ENCODE results near the gene TPPP2.

Gene TPPP2

DNA sequence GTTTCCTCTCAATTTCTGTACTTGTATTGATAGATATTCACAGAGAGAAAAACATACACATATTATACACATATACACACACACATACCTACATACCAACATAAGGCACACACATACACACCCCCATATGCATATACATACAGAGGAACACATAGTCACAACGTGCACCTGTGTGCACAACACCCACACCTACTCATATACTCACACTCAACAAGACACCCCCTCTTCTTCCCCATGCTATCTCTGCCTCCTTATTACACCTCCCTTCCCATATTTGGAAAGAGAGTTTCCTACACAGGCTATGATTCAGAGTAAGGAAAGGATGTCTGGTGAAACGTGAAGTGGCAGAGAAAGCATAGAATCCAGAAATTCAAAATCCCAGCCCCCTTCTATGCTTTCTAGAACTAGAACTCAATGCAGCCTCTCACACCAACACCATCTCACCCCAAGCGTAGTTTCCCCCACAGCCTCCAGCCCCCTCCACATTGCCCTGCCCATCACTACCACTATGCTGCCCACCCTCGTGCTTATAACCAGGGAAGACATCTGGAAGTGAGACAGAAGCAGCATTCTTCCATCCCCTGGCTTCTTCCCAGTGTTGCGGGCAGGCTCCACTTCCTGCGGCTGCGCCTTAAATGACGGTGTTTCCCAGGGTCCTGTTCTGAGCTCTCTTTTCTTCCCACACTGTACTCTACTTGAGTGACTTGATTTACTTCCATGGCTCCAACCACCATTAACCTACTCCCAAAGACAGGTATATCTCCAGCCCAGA is 30.0 kb downstream of the TPPP2 start:
- DNase-seq = no peak

DNA sequence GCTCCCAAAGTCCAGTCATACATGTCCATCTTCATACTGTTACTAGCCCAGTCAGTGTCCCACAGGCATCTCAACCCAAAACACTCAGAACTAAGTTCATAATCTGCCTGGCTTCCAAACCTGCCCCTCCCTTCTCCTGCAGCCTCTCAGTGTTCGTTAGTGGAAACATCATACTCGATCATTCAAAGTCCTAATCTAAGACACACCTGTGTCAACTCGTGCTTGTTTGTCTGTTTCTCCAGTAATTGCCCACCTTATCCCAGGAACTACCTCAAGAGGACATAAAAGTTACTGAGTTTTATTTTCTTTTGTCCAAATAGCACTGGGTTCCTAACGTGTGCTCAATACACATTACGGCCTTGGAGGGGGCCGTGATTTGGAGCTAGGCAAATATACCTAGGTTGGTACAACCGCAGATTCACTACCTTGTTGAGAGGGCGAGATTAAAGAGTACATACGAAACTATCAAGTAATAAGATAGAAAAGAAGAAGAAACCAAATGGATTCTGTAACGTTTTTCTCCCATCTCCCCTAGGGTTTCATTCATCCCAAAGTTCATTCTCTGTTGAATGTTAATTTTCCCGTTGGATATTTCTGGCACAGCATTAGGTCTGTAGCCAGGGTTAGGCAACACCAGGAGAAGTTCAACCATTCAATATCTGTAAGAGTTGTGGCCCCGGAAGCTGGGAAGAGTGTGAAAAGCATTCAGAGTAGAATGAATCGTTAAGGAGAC is 30.8 kb downstream of the TPPP2 start:
- DNase-seq = no peak

DNA sequence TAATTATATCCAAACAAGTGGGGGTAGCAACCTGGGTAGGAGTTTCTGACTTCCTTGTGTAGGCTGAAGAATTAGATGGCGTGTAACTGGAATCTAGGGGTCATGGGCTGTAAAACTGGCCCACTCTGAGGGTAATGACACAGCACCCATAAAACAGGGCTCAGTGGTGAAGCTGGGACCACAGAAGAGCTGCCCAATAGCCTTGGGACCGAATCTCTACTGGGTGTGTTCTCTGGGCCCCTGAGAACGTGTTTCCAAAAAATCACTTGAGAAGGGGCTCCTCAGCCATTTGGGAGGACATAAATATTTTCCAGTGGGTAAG is 31.3 kb downstream of the TPPP2 start:
- DNase-seq = no peak

DNA sequence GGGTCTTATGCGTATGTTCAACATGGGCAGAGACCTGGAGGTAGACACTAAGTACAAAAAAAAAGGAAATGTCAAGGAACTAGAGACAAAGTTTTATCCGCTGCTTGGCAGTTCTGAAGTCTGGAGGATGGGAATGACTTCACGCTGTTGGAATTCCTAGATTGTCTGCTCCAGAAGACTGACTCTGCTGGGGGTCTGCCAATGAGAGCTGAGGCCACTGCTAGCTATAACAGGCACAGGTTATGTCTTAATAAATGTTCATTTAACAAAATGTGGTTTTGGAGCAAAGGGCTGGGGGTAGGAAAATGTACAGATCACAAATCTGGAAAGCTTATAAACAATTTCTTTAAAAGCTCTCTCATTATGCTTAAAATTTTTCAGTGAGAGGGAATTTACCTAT is 33.5 kb downstream of the TPPP2 start:
- DNase-seq = peak; percentile 75

DNA sequence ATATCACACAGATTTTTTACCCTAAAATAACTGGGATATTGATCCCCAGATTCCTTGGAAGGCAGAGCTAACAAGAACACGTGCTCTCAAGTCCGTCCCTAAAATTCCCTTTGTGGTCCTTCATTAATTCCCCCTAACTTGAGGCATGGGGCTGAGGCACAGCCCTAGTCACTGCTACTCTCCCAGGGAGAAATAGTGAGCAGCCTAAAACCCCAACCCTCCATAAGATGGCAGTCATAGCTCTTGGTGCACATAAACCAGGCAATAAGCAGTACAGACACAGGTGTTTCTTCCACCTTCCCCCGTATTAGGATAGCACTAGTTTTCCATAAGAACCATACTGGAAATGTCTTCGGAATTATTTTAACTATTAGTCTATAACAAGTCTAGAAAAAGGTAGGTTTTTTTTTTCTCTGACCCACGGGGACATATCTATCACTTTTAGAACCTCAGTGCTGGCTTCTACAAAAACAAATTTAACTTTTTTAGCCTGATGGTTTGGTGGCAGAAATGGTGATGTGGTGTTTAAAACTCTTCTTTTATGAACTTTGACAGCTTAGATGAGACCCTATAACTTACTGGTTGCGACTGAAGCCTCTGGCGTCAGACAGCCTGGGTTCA is 37.0 kb downstream of the TPPP2 start:
- DNase-seq = no peak

DNA sequence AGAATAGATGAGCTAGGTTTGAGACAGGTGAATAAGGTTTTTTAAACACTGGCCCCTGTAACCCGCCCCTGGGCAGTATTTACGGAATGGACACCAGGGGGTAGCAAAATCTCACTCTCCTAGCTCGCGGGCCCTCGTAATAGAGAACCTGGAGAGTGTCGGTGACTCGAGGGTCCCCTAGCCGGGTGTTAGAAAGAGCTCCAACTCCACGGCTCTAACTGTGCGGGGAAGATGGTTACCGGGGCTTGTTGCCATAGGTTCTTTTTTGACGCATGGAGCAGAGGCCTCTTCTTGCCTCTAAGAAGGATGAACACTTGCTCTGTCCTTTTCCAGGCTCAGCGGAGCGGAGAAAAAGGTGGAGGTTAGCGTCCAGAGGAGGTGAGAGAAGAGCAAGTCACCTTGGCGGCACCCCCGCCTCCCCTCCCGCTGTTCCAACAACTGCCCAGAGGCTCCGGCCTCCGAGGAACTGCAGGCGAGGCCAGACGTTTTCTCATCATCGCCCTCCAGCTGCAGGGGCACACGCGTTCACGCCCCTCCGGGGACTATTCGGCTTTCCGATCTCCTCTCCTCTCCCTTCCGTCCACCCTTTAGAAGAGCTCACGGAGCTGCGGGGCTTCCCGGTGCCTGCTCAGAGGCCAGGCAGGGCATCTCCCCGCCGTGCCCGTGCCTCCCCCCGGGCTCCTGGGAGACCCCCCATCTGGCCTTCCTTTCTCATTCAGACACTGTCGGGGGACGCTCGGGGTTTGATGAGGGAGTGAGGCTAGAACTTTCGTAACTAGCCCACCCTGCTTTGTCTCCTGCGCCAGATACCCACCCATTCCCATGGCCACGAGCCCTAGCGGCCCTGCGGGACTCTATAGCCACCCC is 38.7 kb downstream of the TPPP2 start:
- DNase-seq = peak; percentile 78

DNA sequence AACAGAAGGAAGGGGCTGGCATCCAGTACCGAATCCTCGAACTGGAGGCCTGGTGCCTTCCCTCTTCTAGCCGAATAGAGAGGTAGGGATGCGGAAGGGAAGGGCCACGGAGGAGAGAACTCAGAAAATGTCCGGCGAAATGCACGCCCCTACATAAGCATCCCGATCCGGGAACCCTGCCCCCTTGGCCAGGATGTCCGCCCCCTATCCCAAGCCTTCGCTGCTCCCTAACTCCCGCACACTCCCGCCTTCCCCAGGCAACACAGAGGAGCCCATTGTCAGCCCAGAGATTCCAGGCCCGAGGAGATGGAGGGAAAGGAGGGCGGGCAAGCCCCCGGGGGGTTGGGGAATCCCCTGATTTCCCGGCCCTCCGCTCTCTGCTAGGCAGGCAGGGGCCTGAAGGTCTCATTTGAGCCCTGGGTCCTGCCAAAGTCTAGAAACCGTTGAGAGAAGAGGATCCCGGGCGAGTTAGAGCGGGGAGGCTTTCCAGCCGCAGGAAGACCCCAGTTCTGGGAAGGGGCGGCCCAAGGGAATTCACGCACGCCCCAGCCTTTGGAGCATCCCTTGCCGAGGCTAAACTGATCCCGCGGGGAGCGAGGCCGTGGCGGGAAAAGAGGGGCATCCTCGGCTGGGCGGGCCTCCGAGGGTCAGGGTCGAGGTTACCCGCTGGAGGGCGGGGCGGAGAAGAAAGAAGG is 39.5 kb downstream of the TPPP2 start:
- peak; percentile 83 for DNase-seq

DNA sequence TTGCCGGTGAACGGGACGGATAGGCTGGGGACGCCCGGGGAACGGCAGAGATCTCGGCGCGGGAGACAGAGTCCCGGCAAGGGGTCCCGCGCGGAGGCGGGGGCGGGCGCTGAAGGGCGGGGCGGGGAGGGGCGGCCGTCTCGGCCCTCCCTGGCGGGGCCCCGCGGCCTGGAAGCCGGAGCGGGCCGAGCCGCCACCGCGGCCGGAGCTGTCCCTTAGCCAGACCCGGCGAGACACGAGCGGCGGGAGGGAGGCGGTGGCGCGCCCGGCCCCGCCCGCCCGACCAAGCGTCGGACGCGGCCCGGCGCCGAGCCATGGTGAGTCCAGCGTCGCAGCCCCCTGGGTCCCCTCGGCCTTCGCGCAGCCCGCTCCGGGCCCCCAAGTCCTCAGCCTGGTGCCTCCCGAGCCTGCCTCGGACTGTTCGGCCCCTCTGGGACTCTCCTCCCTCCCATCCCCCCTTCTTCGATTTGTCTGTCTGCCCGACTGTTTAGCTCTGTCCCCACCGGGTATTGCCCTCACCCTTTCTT is 40.1 kb downstream of the TPPP2 start, which contains the start of gene ARHGEF40:
Gene ARHGEF40, plus strand, starts transcription at position 222 of the 527 bp plus-strand sequence. Its CDS starts 93 bp downstream, at position 315.
- DNase-seq = peak; percentile 73

DNA sequence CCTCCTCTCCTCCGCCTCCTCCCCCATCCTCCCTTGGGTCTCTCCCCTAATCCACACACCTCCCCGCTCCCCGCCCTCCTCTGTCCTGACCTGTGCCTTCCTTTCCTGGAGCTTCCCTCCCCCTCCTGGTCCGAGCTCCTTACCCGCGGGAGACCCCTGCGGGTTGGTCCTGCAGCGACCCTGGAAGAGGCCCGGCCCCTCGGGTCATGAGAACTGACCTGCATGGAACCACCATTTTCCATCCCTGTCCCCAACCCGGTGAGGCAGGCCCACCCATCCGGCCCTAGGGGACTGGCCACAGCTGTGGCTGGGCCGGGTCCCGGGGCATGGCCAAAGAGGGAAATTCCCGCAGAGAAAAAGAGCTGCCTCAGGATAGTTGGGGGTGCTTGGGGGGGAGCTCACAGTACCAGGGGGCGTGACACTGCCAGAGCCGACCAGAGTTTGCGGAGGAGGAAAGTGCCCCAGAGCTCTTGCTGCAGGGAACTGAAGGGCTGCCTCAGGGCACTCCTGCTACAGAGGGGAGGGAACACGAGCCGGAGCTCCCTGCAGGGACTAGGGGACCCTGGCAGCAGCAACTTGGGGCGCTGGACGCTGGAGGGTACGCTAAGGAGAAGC is 40.7 kb downstream of the TPPP2 start:
- DNase-seq = peak; percentile 94

DNA sequence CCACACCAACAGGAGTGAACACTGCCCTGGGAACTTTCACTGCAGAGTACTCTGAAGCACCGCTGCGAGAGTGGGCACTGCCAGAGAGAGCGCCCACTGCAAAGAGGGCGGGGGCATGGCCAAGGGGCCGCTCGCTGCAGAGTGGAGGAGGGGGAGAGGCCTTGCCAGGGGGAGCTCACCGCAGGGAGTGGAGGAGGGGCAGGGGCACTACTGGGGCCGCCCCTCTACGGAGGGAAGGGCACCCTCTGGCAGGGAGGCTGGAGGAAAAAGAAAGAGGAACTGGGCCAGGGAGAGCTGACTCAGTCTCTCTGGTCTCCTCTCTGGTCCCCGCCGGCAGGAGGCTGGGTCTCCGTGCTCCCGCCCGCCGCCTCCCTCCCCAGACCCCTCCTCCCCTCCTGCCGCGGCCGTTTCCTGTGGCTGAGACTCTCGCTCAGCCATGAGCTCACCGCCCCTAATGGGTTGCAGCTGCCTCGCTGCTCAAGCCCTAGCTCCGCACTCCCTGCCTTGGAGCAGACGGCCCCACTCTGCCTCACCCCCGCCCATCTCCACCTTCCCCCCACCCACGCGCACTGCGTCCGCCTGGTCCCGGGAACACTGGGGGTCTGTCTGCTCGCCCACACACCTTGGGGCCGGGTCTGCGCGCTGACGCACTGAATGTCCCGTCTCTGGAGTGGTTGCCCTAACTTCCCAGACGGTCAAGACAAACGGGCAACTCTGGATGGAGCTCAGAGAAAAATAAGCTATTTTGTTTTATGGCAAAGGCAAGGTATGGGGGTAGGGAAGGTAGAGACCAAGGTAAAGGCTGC is 41.4 kb downstream of the TPPP2 start:
- DNase-seq = peak; percentile 99

DNA sequence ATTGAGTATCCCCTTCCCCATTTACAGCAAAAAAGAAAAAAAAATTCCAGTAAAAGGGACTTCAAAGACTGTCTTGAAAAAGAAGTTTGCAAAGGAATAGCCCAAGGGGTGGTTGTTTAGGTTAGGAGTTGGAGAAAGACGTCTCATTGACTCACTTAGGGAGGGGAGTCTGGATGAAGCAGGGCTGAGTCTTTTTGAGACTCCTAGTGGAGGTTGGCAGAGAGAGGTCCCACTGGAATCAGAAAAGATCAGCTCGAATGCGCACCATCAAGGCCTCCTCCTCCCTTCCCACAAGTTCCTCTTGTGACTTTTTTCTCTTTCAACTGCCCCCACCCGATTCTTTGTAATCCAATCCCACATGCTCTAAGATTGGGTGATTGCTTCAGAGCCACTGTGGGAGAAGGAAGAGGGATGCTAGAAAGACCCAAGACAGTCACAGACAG is 42.0 kb downstream of the TPPP2 start:
- DNase-seq = no peak

DNA sequence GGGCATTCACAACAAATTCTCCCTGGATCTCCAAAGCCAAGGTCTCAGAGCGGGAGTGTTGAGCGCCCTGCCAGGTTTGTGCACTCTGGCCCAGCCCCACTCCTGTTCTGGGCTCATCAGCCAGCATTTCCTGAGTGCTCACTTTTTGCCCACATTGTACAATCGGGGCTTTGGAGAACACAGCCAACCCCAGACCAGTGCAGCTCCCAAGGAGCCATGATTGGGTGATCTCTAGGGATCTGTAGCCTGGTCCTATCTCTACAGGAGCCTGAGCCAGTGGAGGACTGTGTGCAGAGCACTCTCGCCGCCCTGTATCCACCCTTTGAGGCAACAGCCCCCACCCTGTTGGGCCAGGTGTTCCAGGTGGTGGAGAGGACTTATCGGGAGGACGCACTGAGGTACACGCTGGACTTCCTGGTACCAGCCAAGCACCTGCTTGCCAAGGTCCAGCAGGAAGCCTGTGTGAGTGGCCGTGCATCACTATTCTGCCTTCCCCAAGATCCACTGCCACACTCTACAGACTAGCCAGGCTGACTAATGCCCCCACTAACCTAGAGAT is 42.8 kb downstream of the TPPP2 start:
- no peak for DNase-seq

DNA sequence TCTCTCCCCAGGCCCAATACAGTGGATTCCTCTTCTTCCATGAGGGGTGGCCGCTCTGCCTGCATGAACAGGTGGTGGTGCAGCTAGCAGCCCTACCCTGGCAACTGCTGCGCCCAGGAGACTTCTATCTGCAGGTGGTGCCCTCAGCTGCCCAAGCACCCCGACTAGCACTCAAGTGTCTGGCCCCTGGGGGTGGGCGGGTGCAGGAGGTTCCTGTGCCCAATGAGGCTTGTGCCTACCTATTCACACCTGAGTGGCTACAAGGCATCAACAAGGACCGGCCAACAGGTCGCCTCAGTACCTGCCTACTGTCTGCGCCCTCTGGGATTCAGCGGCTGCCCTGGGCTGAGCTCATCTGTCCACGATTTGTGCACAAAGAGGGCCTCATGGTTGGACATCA is 43.9 kb downstream of the TPPP2 start:
- DNase-seq = no peak

DNA sequence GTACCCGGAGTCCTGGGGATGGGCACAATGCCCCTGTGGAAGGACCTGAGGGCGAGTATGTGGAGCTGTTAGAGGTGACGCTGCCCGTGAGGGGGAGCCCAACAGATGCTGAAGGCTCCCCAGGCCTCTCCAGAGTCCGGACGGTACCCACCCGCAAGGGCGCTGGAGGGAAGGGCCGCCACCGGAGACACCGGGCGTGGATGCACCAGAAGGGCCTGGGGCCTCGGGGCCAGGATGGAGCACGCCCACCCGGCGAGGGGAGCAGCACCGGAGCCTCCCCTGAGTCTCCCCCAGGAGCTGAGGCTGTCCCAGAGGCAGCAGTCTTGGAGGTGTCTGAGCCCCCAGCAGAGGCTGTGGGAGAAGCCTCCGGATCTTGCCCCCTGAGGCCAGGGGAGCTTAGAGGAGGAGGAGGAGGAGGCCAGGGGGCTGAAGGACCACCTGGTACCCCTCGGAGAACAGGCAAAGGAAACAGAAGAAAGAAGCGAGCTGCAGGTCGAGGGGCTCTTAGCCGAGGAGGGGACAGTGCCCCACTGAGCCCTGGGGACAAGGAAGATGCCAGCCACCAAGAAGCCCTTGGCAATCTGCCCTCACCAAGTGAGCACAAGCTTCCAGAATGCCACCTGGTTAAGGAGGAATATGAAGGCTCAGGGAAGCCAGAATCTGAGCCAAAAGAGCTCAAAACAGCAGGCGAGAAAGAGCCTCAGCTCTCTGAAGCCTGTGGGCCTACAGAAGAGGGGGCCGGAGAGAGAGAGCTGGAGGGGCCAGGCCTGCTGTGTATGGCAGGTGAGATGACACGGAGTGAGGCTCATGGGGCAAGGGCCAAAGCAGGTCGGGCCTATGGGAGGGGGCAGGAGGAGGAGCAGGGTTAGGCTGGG is 44.6 kb downstream of the TPPP2 start:
- no peak for DNase-seq

DNA sequence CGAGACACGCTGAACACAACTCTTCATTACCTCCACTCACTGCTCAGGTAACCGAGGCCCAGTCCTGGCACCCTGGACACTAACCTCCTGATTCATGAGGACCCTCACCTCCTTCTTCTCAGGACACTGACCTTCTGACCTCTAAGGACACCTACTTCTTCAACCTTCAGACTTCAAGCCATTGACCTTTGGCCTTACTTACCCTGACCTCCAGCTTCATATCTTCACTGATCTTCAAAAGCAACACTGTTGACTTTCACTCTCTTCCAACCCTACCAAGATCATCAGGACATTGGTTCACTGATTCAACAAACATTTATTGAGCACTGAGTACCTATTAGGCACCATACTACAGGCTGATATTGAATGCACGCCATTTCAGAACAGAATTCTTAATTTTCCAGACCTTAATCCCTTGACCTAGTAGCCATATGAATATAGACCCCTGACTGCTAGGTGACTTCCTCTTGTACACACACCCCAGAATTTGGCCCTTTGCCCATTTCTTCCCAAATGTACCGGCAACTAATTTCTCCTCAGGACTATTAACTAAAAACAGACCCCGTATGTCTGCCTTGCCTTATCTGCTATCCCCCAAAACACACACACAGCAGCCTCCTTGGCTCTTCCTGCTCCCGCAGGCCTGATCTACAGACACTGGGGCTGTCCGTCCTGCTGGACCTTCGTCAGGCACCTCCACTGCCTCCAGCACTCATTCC is 45.9 kb downstream of the TPPP2 start:
- DNase-seq = no peak

DNA sequence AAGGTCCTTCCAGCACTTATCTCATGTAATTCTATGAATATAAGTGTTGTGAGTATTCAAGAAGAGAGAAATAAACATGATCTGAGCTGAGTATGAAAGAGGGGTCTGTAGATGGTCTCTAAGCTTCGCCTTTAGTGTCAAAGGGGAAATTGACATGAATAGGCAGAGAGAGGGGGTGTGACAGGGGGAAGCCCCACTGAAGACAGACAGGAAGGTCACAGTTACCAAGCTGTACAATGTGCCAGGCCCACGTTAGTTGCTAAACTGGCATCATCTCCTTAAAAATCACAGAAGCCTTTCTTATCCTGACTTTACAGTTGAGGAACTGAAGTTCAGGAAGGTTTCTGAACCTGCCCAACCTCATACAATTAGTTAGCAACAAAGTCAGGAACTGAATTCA is 47.7 kb downstream of the TPPP2 start:
- DNase-seq = no peak

DNA sequence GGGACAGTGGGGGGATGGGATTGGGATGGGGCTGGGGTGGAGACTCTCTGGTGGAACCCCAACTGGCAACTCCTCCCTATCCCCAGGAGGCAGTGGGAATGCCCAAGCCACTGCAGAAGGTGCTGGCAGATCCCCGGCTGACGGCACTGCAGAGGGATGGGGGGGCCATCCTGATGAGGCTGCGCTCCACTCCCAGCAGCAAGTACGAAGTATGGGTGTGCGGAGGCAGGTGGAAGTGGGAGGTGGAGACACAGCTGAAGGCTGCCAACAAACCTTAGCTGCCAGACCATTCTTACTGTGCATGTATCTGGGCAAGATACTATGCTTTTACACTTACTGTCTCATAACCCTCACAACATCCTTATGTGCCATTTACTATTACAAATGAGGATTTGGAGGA is 48.3 kb downstream of the TPPP2 start:
- no peak for DNase-seq

DNA sequence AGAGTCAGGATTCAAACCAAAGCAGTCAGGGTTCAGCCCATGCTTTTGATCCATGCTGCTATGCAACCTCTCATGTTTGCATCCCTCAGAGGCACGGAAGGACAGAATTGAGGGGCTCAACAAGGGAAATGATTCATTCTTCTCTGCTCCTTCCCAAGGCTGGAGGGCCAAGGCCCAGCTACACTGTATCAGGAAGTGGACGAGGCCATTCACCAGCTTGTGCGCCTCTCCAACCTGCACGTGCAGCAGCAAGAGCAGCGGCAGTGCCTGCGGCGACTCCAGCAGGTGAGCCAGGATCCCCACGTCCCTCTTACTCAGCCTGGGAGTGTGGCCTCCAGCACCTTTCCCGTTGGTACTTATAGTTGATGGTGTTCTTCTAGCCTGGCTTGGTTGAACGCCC is 48.7 kb downstream of the TPPP2 start:
- DNase-seq = no peak

Data from islet precursor cell (in vitro differentiated cells).